HEK293 (cell line): ENCODE data around the gene METAP1.

Experiments used
- CTCF ChIA-PET: fragments of 350-600 bp; formaldehyde crosslinking; extraction: SDS; loops from one replicate; lab custom pipeline; 2021; ENCODE audit warnings: antibody characterized with exemption; lab: Yijun Ruan, JAX
- POLR2A ChIA-PET: fragments of 300-600 bp; formaldehyde crosslinking; extraction: SDS; loops from one replicate; lab custom pipeline; 2020; ENCODE audit warnings: antibody characterized with exemption, inconsistent platforms; lab: Yijun Ruan, JAX
- H3K27ac ChIP-seq: fragments of 200-500 bp; sonication (Bioruptor generic); 2 replicates; pipeline ENCODE4 v1.5.1; 2014; ENCODE audit warnings: low read depth, low read length, control low read depth, inconsistent platforms; ENCODE audit errors: extremely low read depth
- H3K36me3 ChIP-seq, 2 experiments: fragments of 200-500 bp in 1 of 2; sonication (Bioruptor generic) in 1 of 2; 1 replicate in 1 of 2; 2 replicates in 1 of 2; pipeline ENCODE4 v1.5.1; 2014 to 2017; ENCODE audit warnings: inconsistent platforms in 2 of 2, low read length in 2 of 2; ENCODE audit not compliant: control insufficient read depth in 2 of 2, insufficient read depth in 1 of 2
- H3K4me1 ChIP-seq: fragments of 200-500 bp; sonication (Bioruptor generic); 2 replicates; pipeline ENCODE4 v1.5.1; 2014; ENCODE audit warnings: mild to moderate bottlenecking, low read length, inconsistent platforms; ENCODE audit not compliant: control insufficient read depth, insufficient read depth
- H3K4me3 ChIP-seq: 2 replicates; pipeline ENCODE4 v1.5.1; 2011; ENCODE audit warnings: low read depth, mild to moderate bottlenecking, control low read depth, low read length, moderate library complexity
- H3K9me3 ChIP-seq: fragments of 200-500 bp; sonication (Bioruptor generic); 2 replicates; pipeline ENCODE4 v1.5.1; 2014; ENCODE audit warnings: low read depth, low read length, inconsistent platforms; ENCODE audit not compliant: control insufficient read depth, insufficient read depth
- KLF10 ChIP-seq: fragments of 450-650 bp; IDR thresholded peaks from 2 replicates; pipeline ENCODE4 v1.5.1; 2018; ENCODE audit warnings: missing biosample characterization, mild to moderate bottlenecking, missing genetic modification characterization
- KLF9 ChIP-seq: fragments of 450-650 bp; formaldehyde crosslinking; IDR thresholded peaks from 2 replicates; pipeline ENCODE4 v1.5.1; 2016; ENCODE audit warnings: missing biosample characterization, missing genetic modification characterization, low read depth
- PRDM1 ChIP-seq: fragments of 450-650 bp; formaldehyde crosslinking; IDR thresholded peaks from 2 replicates; pipeline ENCODE4; 2016; ENCODE audit warnings: missing biosample characterization, missing genetic modification characterization
- WT1 ChIP-seq: fragments of 450-650 bp; formaldehyde crosslinking; IDR thresholded peaks from 2 replicates; pipeline ENCODE4 v1.5.1; 2016; ENCODE audit warnings: missing biosample characterization, missing genetic modification characterization
- ZBTB1 ChIP-seq: fragments of 450-650 bp; formaldehyde crosslinking; IDR thresholded peaks from 2 replicates; pipeline ENCODE4 v1.5.1; 2016; ENCODE audit warnings: missing biosample characterization, missing genetic modification characterization
- ZFP3 ChIP-seq: fragments of 450-650 bp; formaldehyde crosslinking; IDR thresholded peaks from 2 replicates; pipeline ENCODE4 v1.5.1; 2016; ENCODE audit warnings: low read depth, missing biosample characterization, missing genetic modification characterization
- ZNF138 ChIP-seq: fragments of 450-650 bp; formaldehyde crosslinking; IDR thresholded peaks from 2 replicates; pipeline ENCODE4 v1.5.1; 2016; ENCODE audit warnings: missing biosample characterization, missing genetic modification characterization, borderline replicate concordance
- ZNF335 ChIP-seq: fragments of 450-650 bp; formaldehyde crosslinking; conservative IDR thresholded peaks from 2 replicates; pipeline ENCODE4 v1.5.1; 2016; ENCODE audit warnings: missing biosample characterization, missing genetic modification characterization
- ZNF404 ChIP-seq: fragments of 450-650 bp; formaldehyde crosslinking; IDR thresholded peaks from 2 replicates; pipeline ENCODE4 v1.5.1; 2017; ENCODE audit warnings: missing biosample characterization, missing genetic modification characterization
- TF ChIP-seq, protein P1 (sequence below): fragments of 450-650 bp; formaldehyde crosslinking; IDR thresholded peaks from 2 replicates; pipeline ENCODE4 v1.5.1; 2016; ENCODE audit warnings: missing biosample characterization, missing genetic modification characterization
- TF ChIP-seq, protein P2 (sequence below): fragments of 450-650 bp; formaldehyde crosslinking; IDR thresholded peaks from 2 replicates; pipeline ENCODE4 v1.5.1; 2016; ENCODE audit warnings: missing biosample characterization, missing genetic modification characterization
- TF ChIP-seq, protein P3 (sequence below): fragments of 450-650 bp; formaldehyde crosslinking; IDR thresholded peaks from 2 replicates; pipeline ENCODE4 v1.5.1; 2016; ENCODE audit warnings: missing biosample characterization, missing genetic modification characterization, borderline replicate concordance
- TF ChIP-seq, protein P4 (sequence below): fragments of 450-650 bp; formaldehyde crosslinking; IDR thresholded peaks from 2 replicates; pipeline ENCODE4 v1.5.1; 2016; ENCODE audit warnings: missing biosample characterization, missing genetic modification characterization

The METAP1 gene

DNA sequence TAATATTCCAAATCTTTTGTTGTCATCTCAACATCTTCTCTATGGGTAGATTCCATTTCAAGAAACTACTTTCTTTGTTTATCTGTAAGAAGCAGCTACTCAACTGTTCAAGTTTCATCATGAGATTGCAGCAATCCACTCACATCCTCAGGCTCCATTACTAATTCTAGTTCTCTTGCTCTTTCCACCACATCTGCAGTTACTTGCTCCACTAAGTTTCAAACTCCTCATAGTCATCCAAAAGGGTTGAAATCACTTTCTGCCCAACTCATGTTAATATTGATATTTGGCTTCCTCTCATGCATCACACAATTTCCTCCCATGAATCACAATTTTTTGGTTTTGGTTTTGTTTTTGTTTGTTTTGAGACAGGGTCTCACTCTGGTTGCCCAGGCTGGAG lies 57.4 kb downstream of the METAP1 start (continued):
- TF ChIP-seq ZFP3 (no peak), WT1 (tag by site-specific recombination) (no peak), ZNF138 (tag by site-specific recombination) (no peak), KLF9 (tag by site-specific recombination) (no peak), ZNF404 (tag by site-specific recombination) (no peak)
- TF ChIP-seq, protein P1, sequence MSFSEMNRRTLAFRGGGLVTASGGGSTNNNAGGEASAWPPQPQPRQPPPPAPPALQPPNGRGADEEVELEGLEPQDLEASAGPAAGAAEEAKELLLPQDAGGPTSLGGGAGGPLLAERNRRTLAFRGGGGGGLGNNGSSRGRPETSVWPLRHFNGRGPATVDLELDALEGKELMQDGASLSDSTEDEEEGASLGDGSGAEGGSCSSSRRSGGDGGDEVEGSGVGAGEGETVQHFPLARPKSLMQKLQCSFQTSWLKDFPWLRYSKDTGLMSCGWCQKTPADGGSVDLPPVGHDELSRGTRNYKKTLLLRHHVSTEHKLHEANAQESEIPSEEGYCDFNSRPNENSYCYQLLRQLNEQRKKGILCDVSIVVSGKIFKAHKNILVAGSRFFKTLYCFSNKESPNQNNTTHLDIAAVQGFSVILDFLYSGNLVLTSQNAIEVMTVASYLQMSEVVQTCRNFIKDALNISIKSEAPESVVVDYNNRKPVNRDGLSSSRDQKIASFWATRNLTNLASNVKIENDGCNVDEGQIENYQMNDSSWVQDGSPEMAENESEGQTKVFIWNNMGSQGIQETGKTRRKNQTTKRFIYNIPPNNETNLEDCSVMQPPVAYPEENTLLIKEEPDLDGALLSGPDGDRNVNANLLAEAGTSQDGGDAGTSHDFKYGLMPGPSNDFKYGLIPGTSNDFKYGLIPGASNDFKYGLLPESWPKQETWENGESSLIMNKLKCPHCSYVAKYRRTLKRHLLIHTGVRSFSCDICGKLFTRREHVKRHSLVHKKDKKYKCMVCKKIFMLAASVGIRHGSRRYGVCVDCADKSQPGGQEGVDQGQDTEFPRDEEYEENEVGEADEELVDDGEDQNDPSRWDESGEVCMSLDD (tag by site-specific recombination): no peak

DNA sequence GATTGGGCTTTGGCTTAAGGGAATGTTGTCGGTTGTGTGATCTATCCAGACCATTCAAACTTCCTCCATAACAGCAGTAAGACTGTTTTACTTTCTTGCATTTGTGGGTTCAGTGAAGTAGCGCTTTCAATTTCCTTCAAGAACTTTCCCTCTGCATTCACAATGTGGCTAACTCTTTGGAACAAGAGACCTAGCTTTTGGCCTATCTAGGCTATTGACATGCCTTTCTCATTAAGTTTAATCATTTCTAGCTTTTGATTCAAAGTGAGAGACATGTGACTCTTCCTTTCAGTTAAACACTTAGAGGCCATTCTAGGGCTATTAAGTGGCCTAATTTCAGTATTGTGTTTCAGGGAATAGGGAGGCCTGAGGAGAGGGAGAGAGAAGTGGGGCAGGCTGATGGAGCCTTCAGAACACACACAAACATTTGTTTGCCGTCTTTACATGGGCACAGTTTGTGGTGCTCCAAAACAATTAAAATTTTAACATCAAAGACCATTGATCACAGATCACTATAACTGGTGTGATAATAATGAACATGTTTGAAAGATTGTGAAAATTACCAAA lies 59.0 kb downstream of the METAP1 start:
- POLR2A ChIA-PET: no interaction called here

DNA sequence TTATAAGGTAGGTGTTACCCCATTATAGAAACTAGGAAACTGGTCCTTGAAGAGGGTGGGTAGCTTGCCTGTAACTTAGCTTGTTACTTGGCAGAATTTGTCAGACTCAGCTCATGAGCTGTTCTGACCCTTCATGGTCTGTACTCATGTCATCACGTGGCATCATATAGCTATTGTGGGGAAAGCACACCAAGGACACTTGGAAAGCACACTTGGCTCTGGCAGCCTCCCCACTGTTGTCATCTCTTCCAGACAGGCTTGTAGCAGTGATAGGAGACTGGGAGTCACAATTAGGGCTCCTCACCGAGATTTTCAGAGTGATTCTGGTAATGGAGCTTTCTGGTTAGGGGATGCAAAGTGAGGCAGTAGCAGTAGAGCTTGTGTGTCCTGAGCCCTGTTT lies 62.7 kb downstream of the METAP1 start:
- Histone ChIP-seq H3K4me3 (no peak overlapping the region), H3K27ac (no peak overlapping the region), H3K4me1 (no peaks in the 10 kb centered on the region), H3K36me3 (peaks cover 0 to 40% of the 10 kb centered on the region in 2 experiments; a peak in 2 of 3 replicates), H3K9me3 (no peaks in the 10 kb centered on the region)
- POLR2A ChIA-PET: no interaction called here
- TF ChIP-seq KLF10: no peak
- TF ChIP-seq ZBTB1 (tag by site-specific recombination): no peak
- TF ChIP-seq, protein P2, sequence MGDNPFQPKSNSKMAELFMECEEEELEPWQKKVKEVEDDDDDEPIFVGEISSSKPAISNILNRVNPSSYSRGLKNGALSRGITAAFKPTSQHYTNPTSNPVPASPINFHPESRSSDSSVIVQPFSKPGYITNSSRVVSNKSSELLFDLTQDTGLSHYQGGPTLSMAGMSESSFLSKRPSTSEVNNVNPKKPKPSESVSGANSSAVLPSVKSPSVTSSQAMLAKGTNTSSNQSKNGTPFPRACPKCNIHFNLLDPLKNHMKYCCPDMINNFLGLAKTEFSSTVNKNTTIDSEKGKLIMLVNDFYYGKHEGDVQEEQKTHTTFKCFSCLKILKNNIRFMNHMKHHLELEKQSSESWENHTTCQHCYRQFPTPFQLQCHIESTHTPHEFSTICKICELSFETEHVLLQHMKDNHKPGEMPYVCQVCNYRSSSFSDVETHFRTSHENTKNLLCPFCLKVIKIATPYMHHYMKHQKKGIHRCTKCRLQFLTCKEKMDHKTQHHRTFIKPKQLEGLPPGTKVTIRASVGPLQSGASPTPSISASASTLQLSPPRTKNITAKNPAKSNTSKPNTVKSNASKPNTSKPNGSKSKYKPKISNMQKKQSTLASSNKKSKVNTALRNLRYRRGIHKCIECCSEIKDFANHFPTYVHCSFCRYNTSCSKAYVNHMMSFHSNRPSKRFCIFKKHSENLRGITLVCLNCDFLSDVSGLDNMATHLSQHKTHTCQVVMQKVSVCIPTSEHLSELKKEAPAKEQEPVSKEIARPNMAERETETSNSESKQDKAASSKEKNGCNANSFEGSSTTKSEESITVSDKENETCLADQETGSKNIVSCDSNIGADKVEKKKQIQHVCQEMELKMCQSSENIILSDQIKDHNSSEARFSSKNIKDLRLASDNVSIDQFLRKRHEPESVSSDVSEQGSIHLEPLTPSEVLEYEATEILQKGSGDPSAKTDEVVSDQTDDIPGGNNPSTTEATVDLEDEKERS (tag by site-specific recombination): no peak
- TF ChIP-seq, protein P3, sequence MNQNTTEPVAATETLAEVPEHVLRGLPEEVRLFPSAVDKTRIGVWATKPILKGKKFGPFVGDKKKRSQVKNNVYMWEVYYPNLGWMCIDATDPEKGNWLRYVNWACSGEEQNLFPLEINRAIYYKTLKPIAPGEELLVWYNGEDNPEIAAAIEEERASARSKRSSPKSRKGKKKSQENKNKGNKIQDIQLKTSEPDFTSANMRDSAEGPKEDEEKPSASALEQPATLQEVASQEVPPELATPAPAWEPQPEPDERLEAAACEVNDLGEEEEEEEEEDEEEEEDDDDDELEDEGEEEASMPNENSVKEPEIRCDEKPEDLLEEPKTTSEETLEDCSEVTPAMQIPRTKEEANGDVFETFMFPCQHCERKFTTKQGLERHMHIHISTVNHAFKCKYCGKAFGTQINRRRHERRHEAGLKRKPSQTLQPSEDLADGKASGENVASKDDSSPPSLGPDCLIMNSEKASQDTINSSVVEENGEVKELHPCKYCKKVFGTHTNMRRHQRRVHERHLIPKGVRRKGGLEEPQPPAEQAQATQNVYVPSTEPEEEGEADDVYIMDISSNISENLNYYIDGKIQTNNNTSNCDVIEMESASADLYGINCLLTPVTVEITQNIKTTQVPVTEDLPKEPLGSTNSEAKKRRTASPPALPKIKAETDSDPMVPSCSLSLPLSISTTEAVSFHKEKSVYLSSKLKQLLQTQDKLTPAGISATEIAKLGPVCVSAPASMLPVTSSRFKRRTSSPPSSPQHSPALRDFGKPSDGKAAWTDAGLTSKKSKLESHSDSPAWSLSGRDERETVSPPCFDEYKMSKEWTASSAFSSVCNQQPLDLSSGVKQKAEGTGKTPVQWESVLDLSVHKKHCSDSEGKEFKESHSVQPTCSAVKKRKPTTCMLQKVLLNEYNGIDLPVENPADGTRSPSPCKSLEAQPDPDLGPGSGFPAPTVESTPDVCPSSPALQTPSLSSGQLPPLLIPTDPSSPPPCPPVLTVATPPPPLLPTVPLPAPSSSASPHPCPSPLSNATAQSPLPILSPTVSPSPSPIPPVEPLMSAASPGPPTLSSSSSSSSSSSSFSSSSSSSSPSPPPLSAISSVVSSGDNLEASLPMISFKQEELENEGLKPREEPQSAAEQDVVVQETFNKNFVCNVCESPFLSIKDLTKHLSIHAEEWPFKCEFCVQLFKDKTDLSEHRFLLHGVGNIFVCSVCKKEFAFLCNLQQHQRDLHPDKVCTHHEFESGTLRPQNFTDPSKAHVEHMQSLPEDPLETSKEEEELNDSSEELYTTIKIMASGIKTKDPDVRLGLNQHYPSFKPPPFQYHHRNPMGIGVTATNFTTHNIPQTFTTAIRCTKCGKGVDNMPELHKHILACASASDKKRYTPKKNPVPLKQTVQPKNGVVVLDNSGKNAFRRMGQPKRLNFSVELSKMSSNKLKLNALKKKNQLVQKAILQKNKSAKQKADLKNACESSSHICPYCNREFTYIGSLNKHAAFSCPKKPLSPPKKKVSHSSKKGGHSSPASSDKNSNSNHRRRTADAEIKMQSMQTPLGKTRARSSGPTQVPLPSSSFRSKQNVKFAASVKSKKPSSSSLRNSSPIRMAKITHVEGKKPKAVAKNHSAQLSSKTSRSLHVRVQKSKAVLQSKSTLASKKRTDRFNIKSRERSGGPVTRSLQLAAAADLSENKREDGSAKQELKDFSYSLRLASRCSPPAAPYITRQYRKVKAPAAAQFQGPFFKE (tag by site-specific recombination): no peak
- TF ChIP-seq ZNF138 (tag by site-specific recombination): no peak
- TF ChIP-seq ZNF335: no peak
- CTCF ChIA-PET: interaction anchor here (0.6 to 4.5 kb wide), 2 partner anchors 62 to 1745 kb away, joined by 4 to 44 read pairs; partner anchors contain the start of gene METAP1

More for the DNA sequence above, 59.0 kb downstream of the METAP1 start:
- Histone ChIP-seq H3K4me3 (no peak overlapping the region), H3K4me1 (no peaks in the 10 kb centered on the region), H3K9me3 (no peaks in the 10 kb centered on the region), H3K36me3 (peaks cover 0 to 64% of the 10 kb centered on the region in 2 experiments; a peak in 2 of 3 replicates), H3K27ac (no peak overlapping the region)
- TF ChIP-seq PRDM1 (tag by site-specific recombination): peak; percentile 66
- TF ChIP-seq, protein P4, sequence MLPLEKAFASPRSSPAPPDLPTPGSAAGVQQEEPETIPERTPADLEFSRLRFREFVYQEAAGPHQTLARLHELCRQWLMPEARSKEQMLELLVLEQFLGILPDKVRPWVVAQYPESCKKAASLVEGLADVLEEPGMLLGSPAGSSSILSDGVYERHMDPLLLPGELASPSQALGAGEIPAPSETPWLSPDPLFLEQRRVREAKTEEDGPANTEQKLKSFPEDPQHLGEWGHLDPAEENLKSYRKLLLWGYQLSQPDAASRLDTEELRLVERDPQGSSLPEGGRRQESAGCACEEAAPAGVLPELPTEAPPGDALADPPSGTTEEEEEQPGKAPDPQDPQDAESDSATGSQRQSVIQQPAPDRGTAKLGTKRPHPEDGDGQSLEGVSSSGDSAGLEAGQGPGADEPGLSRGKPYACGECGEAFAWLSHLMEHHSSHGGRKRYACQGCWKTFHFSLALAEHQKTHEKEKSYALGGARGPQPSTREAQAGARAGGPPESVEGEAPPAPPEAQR: no peak
- CTCF ChIA-PET: interaction anchor here (0.8 to 4.5 kb wide), 3 partner anchors 58 to 532 kb away, joined by 3 to 44 read pairs (median 5); partner anchors contain the start of gene METAP1
